A673 (cell line): ENCODE measurements around the gene SDCCAG8.

Source experiments
- EZH2 ChIP-seq: fragments of 200-600 bp; sonication (generic); IDR thresholded peaks from 2 replicates; pipeline ENCODE4 v1.6.1; 2017; ENCODE audit warnings: borderline replicate concordance, low read depth, mild to moderate bottlenecking, mixed read lengths, antibody characterized with exemption, low read length; ENCODE audit not compliant: poor library complexity, severe bottlenecking
- TF ChIP-seq, protein P1 (sequence below): fragments of 300-800, 200-600 bp; sonication (generic); conservative IDR thresholded peaks from 2 replicates; pipeline ENCODE4 v1.5.1; 2017; ENCODE audit warnings: low read depth, mild to moderate bottlenecking, antibody characterized with exemption, low read length, moderate library complexity, mixed read lengths

DNA sequence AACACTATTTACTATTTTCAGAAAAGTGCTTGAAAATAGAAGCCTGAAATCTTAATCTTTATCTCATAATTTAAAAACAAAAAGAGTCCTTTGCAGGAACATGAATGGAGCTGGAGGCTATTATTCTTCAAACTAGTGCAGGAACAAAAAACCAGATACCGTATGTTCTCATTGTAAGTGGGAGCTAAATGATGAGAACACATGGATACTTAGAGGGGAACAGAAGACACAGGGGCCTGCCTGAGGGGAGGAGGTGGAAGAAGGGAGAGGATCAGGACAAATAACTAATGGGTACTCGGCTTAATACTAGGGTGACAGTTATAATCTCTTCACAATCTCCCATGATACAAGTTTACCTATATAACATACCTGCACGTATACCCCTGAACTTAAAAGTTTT, 176.3 kb downstream of the SDCCAG8 start:
- TF ChIP-seq EZH2 = no peak
- TF ChIP-seq, protein P1, sequence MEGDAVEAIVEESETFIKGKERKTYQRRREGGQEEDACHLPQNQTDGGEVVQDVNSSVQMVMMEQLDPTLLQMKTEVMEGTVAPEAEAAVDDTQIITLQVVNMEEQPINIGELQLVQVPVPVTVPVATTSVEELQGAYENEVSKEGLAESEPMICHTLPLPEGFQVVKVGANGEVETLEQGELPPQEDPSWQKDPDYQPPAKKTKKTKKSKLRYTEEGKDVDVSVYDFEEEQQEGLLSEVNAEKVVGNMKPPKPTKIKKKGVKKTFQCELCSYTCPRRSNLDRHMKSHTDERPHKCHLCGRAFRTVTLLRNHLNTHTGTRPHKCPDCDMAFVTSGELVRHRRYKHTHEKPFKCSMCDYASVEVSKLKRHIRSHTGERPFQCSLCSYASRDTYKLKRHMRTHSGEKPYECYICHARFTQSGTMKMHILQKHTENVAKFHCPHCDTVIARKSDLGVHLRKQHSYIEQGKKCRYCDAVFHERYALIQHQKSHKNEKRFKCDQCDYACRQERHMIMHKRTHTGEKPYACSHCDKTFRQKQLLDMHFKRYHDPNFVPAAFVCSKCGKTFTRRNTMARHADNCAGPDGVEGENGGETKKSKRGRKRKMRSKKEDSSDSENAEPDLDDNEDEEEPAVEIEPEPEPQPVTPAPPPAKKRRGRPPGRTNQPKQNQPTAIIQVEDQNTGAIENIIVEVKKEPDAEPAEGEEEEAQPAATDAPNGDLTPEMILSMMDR = no peak
